Stimulated activated CD8-positive, alpha-beta memory T cell treated with anti-CD3 and anti-CD28 coated beads, Interleukin-15, amount 100 ng/mL, for 24 hours (primary cell): ENCODE results near the gene LGALS3BP.

Experiments used
- DNase-seq: peaks from one replicate; pipeline ENCODE4 v3.0.0-alpha.2; 2020; ENCODE audit warnings: low read depth

LGALS3BP gene

DNA sequence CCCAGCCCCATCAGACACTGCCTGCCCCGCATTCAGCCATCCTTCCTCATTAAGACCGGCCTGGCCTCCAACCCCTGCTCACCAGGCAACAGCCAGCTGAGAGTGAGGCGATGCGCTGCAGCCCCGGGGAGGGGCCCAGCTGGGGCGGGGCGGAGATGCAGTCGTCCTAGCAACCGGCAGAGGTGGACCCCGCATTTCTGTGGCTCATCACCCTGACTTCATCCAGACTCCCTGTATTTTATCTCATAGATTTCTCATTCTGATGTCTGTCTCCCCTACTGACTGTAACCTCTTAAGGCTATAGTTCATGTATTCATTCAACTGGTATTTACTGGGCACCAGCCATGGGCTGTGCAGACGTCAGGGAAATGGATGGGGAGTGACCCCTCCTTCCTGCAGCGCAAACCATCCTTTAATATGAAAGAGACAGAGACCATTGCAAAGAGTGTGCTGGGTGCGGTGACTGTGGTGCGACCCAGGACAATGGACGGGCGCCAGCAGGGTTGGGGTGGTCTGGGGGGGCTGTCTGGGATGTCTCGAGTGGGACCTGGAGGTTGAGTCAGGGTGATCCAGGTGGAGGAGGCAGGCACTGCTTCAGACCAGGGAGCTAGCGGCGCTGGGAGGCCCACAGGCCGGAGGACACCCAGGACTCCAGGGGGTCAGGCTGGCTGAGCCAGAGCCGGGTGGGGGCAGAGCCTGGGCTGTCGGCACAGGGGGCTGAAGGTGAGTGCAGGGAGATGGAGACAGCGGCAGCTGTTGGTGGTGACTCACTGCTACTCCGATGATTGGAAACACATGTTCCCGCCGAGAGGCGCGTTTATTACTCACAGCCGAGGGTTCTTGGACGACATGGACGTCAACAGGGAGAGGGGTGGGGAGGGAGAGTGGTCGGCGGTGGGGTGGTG lies 44.1 kb downstream of the LGALS3BP start:
- no peak for DNase-seq

DNA sequence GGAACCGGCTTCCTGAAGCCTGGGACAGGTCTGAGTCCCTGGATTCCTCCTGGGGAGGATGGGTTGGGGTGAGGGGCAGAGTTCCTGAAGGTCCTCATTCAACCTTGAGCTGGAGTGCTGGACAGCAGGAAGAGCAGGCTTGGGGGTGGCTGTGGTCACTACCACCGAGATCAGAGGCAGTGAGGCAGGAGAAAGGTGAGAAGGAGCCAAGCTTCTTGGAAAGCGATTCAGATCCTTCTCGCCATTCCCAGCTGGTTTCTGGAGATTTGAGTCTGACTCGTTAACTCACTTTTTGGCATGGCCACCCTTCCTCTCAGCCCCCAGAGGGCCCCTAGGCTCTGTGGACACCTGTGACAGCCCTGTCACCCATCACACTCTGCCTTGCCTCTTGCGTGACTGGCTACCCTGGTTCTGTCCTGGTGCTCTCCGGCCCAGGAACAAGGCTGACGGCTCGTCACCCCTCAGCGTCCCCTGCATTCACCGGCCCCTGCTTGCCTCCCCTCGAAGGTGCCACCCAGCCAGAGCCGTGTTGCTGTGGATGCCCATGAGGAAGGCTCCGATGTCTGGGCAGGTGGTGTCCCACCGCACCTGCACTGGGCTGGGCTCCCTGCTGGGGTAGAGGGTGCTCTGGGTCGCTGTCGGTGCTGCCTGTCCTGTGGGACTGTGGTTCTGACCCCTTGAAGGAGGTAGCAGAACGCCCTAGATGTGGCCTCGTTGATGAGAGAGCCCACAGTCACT lies 44.9 kb downstream of the LGALS3BP start:
- DNase-seq = no peak

DNA sequence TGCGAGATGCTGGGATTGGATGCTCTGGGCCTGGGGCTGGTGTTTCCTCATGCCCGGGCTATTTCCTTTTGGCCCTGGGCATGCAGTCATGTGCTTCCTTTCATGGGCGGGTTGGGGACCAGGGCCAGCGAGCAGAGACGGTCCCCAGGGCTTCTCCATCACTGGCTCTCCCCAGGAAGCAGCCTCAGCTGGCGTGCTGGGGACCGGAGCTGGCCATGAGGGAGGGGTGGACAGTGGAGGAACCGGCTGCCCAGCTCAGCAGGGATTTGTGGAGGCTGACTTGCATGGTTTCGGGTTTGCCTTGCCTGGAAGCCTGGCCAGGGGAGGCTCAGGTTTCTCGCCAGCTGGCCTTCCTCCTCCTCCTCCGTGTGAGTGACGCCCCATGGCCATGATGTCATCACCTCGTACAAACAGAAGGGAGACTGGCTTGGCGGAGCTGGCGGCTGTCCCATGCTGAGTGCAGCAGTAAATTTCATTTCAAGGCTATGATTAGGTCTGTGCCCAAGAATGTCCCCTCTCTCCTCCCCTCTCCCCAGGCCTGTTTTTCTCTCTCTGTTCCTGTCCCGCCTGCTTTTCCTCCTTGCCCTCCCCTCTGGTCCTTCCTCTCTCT lies 45.7 kb downstream of the LGALS3BP start:
- DNase-seq = no peak

DNA sequence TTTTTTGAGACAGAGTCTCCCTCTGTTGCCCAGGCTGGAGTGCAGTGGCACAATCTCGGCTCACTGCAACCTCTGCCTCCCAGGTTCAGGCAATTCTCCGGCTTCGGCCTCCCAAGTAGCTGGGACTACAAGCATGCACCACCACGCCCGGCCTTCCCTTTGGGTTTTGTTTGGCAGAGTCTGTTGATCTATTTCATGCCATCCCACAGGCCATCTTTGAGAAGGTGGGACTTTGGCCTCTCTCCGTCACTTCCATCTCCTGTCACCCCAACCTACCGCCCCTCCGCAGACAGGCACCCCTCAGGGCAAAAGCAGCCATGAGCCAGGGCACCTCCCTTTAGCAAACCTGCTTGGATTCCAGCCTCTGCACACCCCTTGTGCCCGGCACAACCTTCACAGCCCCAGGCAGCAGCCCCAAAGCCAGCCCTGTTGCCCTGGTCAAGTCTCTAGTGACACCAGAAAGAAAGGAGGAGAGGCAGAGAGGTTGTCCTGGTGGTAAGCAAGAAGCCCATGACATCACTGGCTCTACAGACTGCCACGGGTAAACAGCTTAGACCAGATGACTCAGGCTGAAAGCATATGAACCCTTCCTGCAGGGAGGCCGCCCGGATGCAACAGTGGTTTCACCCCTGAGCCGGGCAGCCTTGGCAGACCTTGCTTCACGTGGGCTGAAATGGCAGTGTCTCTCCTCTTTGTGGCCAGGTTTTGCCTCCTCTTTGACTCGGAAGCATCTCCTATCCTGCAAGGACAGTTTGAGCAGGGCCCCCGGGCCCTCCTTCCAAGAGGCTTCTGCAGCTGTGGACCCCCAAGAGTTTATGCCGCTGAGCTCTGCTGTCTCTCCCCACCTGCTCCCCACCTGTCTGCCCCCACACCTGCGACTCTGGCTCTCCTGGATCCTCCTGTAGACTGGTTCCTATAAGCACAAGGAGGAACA lies 46.4 kb downstream of the LGALS3BP start:
- DNase-seq = no peak

DNA sequence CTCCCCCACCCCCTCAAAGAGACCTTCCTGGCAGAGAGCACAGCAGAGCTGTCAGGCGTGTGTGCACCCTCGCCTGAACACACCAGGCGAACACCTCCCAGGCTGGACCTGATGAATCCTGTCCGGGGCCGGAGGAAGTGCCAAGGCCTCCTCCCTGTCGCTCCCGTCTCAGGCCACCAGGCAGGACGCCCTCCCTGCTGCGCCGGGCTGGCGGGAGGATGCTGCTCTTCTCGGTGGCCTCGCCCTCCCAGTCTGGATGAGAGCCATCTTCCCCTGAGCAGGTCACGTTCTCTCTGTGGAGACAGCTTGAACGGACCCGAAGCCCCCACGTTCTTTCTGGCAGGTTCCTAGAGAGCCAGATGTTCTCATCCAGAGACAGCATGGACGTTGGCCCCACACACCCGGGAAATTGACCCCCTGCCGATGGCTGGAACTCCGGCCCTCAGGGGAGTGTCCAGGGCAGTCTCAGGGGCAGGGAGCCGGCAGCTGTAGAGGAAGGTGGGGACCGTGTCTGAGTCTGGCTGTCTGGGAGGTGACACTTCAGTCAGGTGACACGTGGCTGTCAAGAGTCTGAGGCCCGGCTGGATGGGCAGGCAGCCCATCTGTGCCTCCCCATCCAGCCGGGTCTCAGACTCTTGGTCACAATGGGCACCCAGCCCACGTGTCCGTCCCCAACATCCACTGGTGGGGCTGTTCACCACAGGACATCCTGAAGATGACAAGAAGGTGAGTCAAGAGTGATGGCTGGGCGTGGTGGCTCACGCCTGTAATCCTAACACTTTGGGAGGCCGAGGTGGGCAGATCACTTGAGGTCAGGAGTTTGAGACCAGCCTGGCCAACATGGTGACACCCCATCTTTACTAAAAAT lies 49.6 kb downstream of the LGALS3BP start:
- DNase-seq = no peak

DNA sequence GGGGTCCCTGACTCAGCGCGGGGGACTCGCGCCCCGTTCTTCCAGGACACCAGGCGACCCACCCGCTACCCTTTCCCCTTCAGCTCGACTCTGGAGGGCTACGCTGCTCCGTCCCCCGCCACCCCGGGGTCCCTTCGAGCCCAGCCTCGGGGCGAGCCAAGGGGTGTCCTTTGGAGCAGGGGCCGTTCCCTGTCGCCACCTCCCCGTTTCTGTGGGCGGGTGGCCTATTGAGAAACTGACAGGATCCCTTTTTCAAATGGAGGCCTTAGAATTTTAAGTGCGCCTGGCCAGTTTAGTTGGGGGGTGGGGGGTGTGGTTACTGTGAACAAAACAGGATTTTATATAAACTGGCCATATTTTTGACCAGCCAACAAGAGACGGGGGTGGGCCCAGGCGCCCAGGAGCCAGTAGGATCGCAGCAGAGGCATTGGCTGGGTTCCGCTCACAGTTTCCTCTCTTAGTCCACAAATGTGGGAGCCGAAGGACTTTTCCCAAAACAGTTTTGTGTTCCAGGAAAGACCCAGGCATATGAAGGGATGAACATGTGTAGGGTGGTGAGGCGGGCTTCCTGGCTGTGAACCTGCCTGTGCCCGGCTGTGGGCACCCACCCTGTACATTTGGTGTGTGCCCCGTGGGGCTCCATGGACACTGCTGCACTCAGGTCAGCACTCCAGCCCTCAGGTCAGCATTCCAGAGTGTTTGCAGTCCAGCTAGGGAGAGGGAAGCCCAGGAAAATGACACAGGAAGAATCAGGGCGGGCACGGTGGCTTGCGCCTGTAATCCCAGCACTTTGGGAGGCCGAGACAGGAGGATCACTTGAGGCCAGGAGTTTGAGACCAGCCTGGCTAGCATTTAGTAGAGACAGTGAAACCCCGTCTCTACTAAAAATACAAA lies 53.8 kb downstream of the LGALS3BP start:
- no peak for DNase-seq

DNA sequence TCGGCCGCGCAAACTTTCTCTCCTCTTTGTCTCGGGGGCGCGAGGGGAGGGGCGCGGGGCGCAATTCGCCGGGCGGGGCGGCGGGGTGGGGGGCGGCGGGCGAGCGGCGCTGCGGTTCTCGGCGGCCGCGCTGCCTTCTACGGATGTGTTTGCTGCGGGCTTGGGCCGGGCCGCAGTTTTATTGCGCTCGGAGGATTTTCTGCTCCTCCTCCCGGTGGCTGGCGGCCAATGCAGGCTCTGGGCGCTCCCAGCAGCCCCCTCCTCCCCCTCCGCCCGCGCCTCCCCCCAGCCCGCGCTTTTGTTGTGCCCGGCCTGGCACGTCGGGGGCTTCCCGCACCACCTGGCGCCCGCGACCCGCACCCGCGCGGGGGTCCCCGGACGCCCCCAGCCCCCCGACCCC lies 54.5 kb downstream of the LGALS3BP start, which contains the start of gene TIMP2:
TSS of gene TIMP2 (minus strand) at position 154 of the 400 bp plus-strand sequence. CDS start 299 bp downstream, outside the sequence.
- DNase-seq = peak; percentile 25

DNA sequence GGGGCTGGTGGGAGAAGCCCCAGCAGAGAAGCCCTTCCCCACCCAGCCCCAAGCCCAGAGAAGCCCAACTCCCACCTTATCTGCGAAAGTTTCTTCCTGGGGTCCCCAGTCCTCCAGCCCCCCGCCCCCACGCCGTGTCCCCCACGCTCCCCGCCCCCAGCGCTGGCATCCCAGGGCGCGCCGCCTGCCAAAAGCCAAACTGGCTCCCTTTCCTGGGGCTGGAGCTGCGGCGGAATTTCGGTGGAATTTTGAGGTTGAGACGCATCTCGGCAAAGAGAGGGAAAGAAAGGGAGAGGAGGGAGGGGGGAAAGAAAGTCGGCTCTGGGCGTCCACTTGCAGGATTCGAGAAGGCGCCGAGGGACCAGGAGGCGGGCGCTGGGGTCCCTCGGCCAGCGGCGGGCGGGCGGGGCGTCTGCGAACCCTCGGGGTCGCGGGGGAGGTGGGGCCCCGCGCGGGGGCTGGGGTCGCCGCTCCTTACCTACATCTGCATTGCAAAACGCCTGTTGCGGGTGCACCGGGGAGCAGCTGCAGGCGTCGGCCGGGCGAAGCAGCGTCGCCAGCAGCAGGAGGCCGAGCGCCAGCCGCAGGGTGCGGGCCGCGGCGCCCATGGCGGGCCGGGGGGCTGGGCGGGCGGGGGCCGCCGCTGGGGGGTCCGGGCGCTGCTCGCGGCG lies 55.1 kb downstream of the LGALS3BP start:
- DNase-seq = no peak

DNA sequence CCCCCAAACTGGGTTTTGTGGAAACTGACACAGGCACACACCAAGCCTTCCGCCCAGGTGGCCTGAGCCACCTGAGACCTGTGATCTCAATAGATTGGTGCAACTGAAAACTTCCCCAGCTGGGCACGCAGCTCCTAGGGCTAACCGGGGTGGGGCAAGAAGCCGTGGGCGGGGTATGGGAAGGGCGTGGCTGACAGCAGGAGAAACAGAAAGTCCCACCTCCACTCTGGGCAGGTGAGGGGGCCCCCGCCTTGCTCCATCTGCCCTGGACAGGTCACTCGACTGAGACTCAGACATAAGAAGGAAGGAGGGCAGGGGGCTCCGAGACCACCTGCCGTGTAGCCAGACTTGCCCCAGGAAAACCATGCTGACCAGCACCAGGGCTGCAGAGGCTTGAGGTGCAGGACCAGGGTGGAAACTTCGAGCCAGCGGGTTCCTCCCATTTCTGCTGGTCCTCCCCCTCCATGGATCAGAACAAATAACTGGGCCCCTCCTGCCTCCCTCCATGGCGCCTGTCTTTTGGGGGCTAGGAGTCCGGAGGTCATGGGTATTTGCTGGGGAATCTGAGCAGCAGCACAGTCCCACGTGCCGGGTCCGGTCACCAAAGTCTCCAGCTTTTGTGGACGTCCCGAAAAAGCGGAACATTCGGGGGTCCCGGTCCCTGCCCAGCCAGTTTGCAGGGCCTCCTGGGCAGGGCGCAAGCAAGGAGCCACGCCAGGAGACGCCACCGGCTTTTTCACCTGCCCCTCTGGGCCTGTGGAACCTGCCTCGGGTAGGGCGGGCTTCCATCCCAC lies 55.9 kb downstream of the LGALS3BP start:
- DNase-seq = no peak

DNA sequence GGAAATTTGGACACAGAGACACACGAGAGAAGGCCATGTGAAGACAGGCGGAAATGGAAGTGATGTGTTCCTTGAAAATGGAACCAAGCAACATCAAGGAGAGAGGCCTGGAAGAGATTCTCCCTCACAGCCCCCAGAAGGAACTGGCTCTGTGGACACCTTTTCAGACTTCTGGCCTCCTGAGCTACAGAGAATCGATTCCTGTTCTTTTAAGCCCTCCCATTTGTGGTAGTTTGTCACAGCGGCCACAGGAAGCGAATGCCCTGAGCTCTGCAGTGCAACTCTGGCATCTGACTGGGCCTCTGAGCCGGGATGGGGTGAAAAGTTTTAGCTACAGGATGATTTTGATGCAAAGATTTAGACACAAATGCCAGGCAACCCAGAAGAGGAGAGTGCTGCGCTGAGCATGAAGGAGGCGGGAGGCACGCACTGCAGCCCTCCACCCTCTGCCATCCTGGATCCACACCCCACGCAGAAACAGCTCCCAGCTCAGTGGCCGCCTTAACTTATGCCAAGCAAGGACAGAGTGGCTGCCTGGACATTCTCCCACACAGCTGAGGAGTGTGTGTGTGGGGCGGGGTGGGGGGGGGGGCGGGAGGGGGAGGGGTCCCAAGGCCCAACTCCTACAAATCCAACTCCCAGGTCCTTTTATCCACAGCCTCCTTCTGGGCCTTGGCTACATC lies 56.8 kb downstream of the LGALS3BP start:
- DNase-seq = no peak

DNA sequence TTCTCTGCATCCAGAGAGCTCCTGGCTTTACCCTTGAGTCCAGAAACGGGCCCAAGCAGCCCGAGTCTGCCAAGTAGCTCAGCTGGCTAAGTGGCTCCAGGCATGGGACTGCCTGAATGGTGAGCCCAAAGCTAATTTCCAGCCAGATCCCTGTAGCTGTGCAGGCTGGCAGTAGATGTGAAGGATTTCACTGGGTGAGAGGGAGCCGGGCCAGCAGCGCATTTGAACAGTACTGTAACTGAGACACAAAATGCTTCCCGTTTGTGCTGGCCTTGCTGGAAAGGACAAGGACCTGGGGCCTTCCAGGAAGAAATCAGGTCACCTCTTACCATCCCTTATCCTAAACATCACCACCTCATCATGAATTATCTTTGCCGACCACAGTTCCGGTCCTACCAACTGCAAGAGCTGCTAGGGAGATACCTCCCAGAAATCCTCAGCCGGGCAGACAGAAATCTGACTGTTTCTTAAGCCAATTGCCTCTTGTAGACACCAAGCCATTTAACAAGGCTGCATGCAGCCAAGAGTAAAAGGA lies 58.2 kb downstream of the LGALS3BP start:
- DNase-seq = no peak
